Small intestine (tissue), 7 donors: ENCODE data around the gene NRG2. TPM values are rescaled to one million over a fixed set of nuclear protein-coding genes. Genes with fewer than 3 reads are reported as not detected.

Experiments used
- DNase-seq, 2 donors: peaks; one replicate each; pipeline versions ENCODE4 v3.0.0 to v3.0.0-alpha.2; 2013
- FAIRE-seq: peaks from 2 replicates; lab custom pipeline; 2012; peaks lifted over from hg19 to GRCh38; lab: Jason Lieb, UNC
- H3K27ac ChIP-seq, 3 donors: one replicate each; pipeline ENCODE4 v1.5.1; 2013; ENCODE audit warnings: low read length in 2 of 3, mild to moderate bottlenecking in 2 of 3, control low read depth in 1 of 3, inconsistent platforms in 1 of 3, low read depth in 1 of 3, moderate library complexity in 1 of 3
- H3K27me3 ChIP-seq, 3 donors: one replicate each; pipeline ENCODE4 v1.6.1; 2013; ENCODE audit warnings: low read length in 3 of 3, inconsistent platforms in 1 of 3; ENCODE audit not compliant: control insufficient read depth in 3 of 3, insufficient read depth in 3 of 3
- H3K36me3 ChIP-seq, 3 donors: one replicate each; pipeline ENCODE4 v1.6.1; 2013; ENCODE audit warnings: low read length in 3 of 3, inconsistent platforms in 1 of 3, low read depth in 1 of 3, mild to moderate bottlenecking in 1 of 3, moderate library complexity in 1 of 3; ENCODE audit not compliant: control insufficient read depth in 3 of 3, insufficient read depth in 2 of 3
- H3K4me1 ChIP-seq, 3 donors: one replicate each; pipeline ENCODE4 v1.6.1; 2013; ENCODE audit warnings: low read length in 2 of 3, inconsistent platforms in 1 of 3, low read depth in 1 of 3, mild to moderate bottlenecking in 1 of 3, moderate library complexity in 1 of 3; ENCODE audit not compliant: control insufficient read depth in 3 of 3, insufficient read depth in 2 of 3
- H3K4me3 ChIP-seq, 3 donors: one replicate each; pipeline ENCODE4 v1.5.1; 2013; ENCODE audit warnings: low read length in 3 of 3, control low read depth in 1 of 3, inconsistent platforms in 1 of 3, low read depth in 1 of 3, mild to moderate bottlenecking in 1 of 3, moderate library complexity in 1 of 3
- H3K9me3 ChIP-seq, 2 donors: one replicate each; pipeline ENCODE4 v1.6.1; 2013; ENCODE audit warnings: low read depth in 1 of 2, low read length in 1 of 2; ENCODE audit not compliant: control insufficient read depth in 2 of 2, insufficient read depth in 1 of 2
- WGBS, 3 donors: extraction: QIAGEN DNeasy Blood & Tissue Kit; methylation state at CpG; one replicate each; pipeline ENCODE4 v1.1.7; 2013; 5-methylcytosine and 5-hydroxymethylcytosine counted together
- polyA plus RNA-seq, 4 donors: library from polyadenylated mRNA; stranded (reverse) in 3 of 4; unstranded in 1 of 4; fragments of 200-250 nt in 3 of 4; fragments of 120-200 nt in 1 of 4; gene quantifications; one replicate each; pipeline versions ENCODE4 v1.2.1 to v1.2.3, GENCODE V29; 2013
- donor health status: healthy with polysubstance abuse.
- donor health status: control.
- donor health status: control.
- donor health status: Bipolar disorder and iron deficiency.
- donor health status: healthy.

Gene NRG2
- polyA plus RNA-seq, 4 donors, result 0.19 to 0.55 TPM; not detected in 2

- no peaks in the 10 kb centered on the region for H3K36me3 ChIP-seq
Measured at GRCh38 chr5:139886213-139886612, 156.9 kb downstream of the NRG2 start.

GRCh38 chr5:139885857-139886208 lies 157.3 kb downstream of the NRG2 start:
- no peaks in the 10 kb centered on the region for H3K4me1 ChIP-seq
- H3K27me3 ChIP-seq, result peaks cover 0 to 21% (median 0%) of the 10 kb centered on the region in 3 donors
- 82 to 90% (median 84%) methylated on average over 4 of the region's 4 CpGs for WGBS, 3 donors
- DNase-seq, result no peak
- no peak overlapping the region for H3K4me3 ChIP-seq
- no peak overlapping the region for H3K27ac ChIP-seq
- no peak for FAIRE-seq
- H3K9me3 ChIP-seq, result no peaks in the 10 kb centered on the region
- no peaks in the 10 kb centered on the region for H3K36me3 ChIP-seq

More at GRCh38 chr5:139886213-139886612, 156.9 kb downstream of the NRG2 start:
- Histone ChIP-seq H3K27me3 (peaks cover 0 to 21% (median 0%) of the 10 kb centered on the region in 3 donors), H3K9me3 (no peaks in the 10 kb centered on the region), H3K4me3 (no peak overlapping the region), H3K4me1 (no peaks in the 10 kb centered on the region), H3K27ac (no peak overlapping the region)
- FAIRE-seq (no peak), DNase-seq (no peak)
- WGBS, 3 donors, result 47 to 80% (median 61%) methylated on average over 2 of the region's 2 CpGs

- DNase-seq, result no peak
- H3K36me3 ChIP-seq, result no peaks in the 10 kb centered on the region
- H3K27ac ChIP-seq, result no peak overlapping the region
- 86 to 89% (median 86%) methylated on average over 15 of the region's 15 CpGs for WGBS, 3 donors
- H3K4me1 ChIP-seq, result no peaks in the 10 kb centered on the region
- H3K27me3 ChIP-seq, result peaks cover 0 to 23% (median 0%) of the 10 kb centered on the region in 3 donors
- H3K9me3 ChIP-seq, result no peaks in the 10 kb centered on the region
- no peak overlapping the region for H3K4me3 ChIP-seq
- no peak for FAIRE-seq
Measured at GRCh38 chr5:139885172-139885856, 157.8 kb downstream of the NRG2 start.

- 36 to 58% (median 56%) methylated on average over 3 of the region's 3 CpGs for WGBS, 3 donors
- no peak overlapping the region for H3K27ac ChIP-seq
- no peak overlapping the region for H3K4me3 ChIP-seq
- peaks cover 0 to 3% (median 0%) of the 10 kb centered on the region in 3 donors for H3K4me1 ChIP-seq
- FAIRE-seq (no peak), DNase-seq (no peak)
- no peaks in the 10 kb centered on the region for H3K36me3 ChIP-seq
- H3K9me3 ChIP-seq, result no peaks in the 10 kb centered on the region
- peaks cover 0 to 29% (median 0%) of the 10 kb centered on the region in 3 donors for H3K27me3 ChIP-seq
Measured at GRCh38 chr5:139884734-139885133, 158.4 kb downstream of the NRG2 start.

- H3K27me3 ChIP-seq, result peaks cover 0 to 33% (median 0%) of the 10 kb centered on the region in 3 donors
- no peak overlapping the region for H3K27ac ChIP-seq
- H3K4me1 ChIP-seq, result peaks cover 0 to 3% (median 0%) of the 10 kb centered on the region in 3 donors
- no peak overlapping the region for H3K4me3 ChIP-seq
- H3K9me3 ChIP-seq, result no peaks in the 10 kb centered on the region
- DNase-seq, result no peak
- 80 to 85% (median 81%) methylated on average over 3 of the region's 3 CpGs for WGBS, 3 donors
- no peaks in the 10 kb centered on the region for H3K36me3 ChIP-seq
- no peak for FAIRE-seq
Measured at GRCh38 chr5:139884144-139884543, 159.0 kb downstream of the NRG2 start.

- Histone ChIP-seq H3K27ac (no peak overlapping the region), H3K9me3 (no peaks in the 10 kb centered on the region), H3K4me3 (no peak overlapping the region), H3K4me1 (peaks cover 0 to 3% (median 0%) of the 10 kb centered on the region in 3 donors), H3K27me3 (peaks cover 0 to 33% (median 0%) of the 10 kb centered on the region in 3 donors), H3K36me3 (no peaks in the 10 kb centered on the region)
- no peak for FAIRE-seq
- no peak for DNase-seq
- 51 to 64% (median 61%) methylated on average over 10 of the region's 10 CpGs for WGBS, 3 donors
Measured at GRCh38 chr5:139882961-139883539, 160.0 kb downstream of the NRG2 start.

- Histone ChIP-seq H3K36me3 (peaks cover 0 to under 1% (median 0%) of the 10 kb centered on the region in 3 donors), H3K9me3 (no peaks in the 10 kb centered on the region), H3K4me3 (no peak overlapping the region), H3K27me3 (peaks cover 0 to 38% (median 0%) of the 10 kb centered on the region in 3 donors), H3K27ac (no peak overlapping the region), H3K4me1 (peaks cover 0 to 3% (median 0%) of the 10 kb centered on the region in 3 donors)
- 69 to 71% (median 70%) methylated on average over 3 of the region's 3 CpGs for WGBS, 3 donors
- no peak for FAIRE-seq
- DNase-seq, result no peak
Measured at GRCh38 chr5:139882316-139882715, 160.8 kb downstream of the NRG2 start.

- H3K4me3 ChIP-seq, result no peak overlapping the region
- FAIRE-seq (no peak), DNase-seq (no peak)
- H3K4me1 ChIP-seq, result peaks cover 0 to 3% (median 0%) of the 10 kb centered on the region in 3 donors
- WGBS, 3 donors, result 70 to 84% (median 74%) methylated on average over 5 of the region's 5 CpGs
- H3K36me3 ChIP-seq, result peaks cover 0 to 3% (median 0%) of the 10 kb centered on the region in 3 donors
- H3K27ac ChIP-seq, result peak overlapping the region in 1 of 3 donors; percentile 38
- peaks cover 0 to 33% (median 0%) of the 10 kb centered on the region in 3 donors for H3K27me3 ChIP-seq
- no peaks in the 10 kb centered on the region for H3K9me3 ChIP-seq
Measured at GRCh38 chr5:139881143-139881733, 161.9 kb downstream of the NRG2 start.
